GM19035 (cell line): ENCODE measurements around the gene ARPC1A.
"Not testable (repeated sequence)": the region's sequence is repeated elsewhere in the genome, so short reads cannot be mapped to it uniquely, and the experiment has no call there.

Experiments
- ATAC-seq: cut with Tn5 transposase; IDR thresholded peaks from one replicate; pipeline ENCODE4 v1.9.1; 2021; ENCODE audit not compliant: unreplicated experiment

The ARPC1A gene

DNA sequence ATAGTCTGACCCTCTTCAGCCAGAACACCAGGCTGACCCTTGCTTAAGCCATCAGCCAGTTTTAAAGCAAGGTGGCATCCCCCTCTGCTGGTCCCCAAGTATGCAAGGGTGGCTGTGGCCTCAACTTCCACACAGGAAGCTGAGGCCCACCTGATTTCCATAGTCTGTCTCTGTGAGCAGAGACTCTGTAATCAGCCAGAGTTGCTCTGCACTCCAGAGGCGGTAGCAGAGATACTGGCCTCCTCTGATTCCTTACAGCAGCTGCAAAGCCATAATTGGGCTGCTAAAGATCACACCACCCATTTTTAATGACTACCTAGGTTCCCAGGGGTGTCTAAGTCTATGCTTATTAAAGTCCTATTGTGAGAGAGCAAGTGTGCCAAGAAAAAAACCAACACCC is 80.9 kb downstream of the ARPC1A start:
- no peak for ATAC-seq

DNA sequence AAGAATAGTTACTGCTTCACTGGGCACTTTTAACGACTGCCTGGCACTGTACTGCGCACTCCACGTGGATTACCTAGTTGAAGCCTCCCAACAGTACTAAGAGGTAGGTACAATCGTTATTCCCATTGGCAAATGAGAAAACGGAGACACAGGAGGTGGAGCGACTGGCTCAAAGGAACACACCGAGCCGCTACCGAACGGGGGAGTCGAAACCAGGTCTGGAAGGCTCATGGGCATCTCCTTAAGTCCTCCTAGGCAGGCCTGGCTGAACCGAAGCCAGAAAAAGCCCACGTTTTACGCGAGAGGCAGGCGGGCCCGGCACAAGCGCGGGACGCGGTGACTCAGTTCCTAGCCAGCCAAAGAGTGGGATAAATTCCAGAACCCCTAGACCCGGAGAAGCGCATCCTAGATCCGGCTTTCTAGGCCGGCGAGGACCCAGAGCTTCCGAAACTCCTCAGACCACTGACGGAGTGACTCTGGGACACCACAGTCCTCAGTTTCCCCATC is 82.2 kb downstream of the ARPC1A start:
- peak; percentile 8 for ATAC-seq

DNA sequence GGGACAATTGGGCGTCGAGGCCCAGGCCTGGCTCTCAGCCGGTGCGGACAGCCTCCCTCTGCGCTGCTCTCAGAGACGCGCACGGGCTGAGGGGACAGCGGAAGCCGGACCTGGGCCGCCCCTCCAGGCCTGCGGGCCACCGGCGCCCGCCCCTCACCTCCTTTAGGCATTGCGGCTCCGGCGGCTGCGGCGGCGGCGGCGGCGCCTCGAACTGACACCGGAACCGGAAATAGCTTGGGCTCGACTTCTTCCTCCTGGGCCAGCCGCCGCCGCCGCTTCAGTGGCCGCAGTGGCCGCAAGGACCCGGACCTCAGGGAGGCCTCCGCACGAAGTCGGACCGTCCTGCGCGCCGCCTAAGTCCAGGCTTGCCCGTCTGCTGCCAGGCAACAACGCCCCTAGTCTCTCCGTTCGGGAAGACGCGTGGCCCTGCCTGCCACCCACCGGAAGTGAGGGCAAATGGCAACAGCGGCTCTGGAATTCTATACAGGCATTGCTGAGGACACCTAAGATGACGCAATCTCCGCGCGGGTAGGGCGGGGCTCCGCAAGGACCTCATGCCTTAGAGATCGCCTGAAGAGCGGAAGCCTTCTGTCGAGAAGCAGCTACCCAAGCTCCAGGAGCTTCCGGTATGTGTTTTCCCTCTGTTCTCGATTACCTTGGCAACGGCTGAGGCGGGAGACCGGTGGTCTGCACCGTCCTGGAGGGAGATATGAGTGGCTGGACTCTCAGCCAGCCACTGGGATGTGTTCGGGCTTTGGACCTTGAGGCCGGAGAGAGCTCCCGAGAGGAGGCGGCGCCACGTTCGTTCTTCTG is 82.9 kb downstream of the ARPC1A start, which contains the start of the genes BUD31 and PDAP1:
Gene BUD31 (plus strand): TSS at position 591 of the 813 bp plus-strand sequence. CDS start 2,124 bp downstream, outside the sequence.
Gene PDAP1 (minus strand): TSS at position 219 of the 813 bp plus-strand sequence. CDS start 49 bp downstream, at position 170.
- ATAC-seq = peak; percentile 79

DNA sequence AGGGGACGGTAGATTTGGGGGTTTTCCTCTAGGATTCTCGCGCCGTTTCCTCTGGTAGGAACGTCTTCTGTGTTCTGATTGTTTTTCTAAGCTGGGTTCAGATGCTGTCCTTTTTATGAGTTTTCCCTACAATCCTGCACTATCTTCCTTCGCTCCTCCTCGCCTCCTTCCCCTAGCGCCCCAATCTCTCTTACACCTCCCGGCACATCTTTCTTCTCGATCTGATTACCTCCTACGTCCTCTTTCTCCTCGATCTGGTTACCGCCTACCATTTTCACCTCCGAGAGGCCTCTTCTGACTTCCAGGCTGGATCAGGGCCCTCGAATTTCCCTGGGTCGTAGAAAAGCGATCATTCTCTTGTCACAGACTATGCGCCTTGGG is 83.5 kb downstream of the ARPC1A start:
- ATAC-seq = peak; percentile 11

DNA sequence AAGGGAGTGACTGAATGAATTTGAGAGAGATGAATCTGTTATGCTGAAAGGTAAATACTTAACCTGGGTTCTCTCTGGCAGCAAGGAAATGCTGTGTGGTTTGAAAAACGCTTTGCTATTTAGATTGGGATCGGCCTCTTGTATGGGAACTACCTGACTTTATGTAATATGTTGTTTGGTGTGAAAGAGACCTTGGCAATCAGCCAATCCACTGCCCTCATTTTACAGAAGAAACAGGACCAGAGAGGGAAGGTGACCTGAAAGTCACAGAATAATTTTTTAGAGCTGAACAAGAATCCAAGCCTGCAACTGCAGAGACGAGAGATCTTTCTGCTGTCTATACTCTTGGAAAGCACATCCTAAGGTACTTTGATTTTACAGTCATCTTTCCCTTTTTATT is 84.1 kb downstream of the ARPC1A start:
- ATAC-seq = no peak

DNA sequence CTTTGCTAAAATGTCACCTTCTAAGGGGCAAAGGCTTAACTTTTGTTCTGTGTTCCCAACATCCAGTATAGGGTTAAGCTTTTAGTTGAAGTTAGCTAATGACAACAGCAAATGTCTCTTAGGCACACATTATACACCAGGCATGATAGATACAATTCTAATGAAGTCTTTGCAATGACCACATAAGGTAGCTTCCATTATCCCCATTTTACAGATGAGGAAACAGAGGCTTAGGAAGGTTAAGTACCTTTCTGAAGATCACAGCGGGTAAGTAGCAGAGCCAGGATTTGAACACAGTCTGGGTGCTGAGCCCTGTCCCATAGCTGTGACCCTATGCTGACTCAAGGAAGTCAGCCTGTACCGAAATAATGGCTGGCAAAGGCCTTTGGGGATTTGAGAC is 84.9 kb downstream of the ARPC1A start:
- ATAC-seq = no peak

DNA sequence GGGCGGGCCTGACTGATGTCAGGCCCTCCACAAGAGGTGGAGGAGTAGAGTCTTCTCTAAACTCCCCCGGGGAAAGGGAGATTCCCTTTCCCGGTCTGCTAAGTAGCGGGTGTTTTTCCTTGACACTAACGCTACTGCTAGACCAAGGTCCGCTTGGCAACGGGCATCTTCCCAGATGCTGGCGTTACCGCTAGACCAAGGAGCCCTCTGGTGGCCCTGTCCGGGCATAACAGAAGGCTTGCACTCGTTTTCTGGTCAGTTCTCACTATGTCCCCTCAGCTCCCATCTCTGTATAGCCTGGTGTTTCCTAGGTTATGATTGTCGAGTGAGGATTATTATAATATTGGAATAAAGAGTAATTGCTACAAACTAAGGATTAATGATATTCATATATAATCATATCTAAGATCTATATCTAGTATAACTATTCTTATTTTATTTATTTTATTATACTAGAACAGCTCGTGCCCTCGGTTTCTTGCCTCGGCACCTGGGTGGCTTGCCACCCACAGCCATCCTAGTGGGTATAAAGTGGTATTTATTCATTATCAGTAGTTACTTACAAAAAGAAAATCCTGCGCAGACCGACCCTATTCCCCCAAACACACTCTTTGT is 89.9 kb downstream of the ARPC1A start:
- ATAC-seq = not testable (repeated sequence)
